ENCODE measurements around the gene TMEM220.

- TF ChIP-seq CTCF (IDR thresholded peaks at IDR 0.05; ENCODE audit: low read length) (no peak), EZH2phosphoT487 (IDR thresholded peaks at IDR 0.05; ENCODE audit: low read length) (no peak), EZH2 (optimal IDR thresholded peaks at IDR 0.05; ENCODE audit: low read depth, low read length) (no peak)
Measured at GRCh38 chr17:10757067-10757466, 27.2 kb upstream of the TMEM220 start.

Data from MM.1S (cell line).